ENCODE results near the gene ARGLU1. TPM values are rescaled to one million over a fixed set of nuclear protein-coding genes. Genes with fewer than 3 reads are reported as not detected.
A peak's percentile ranks its signal among the peaks of the same experiment; 100 is the strongest.

Gene ARGLU1
- total RNA-seq, 1 donor from 2014 or later, result 467 TPM

DNA sequence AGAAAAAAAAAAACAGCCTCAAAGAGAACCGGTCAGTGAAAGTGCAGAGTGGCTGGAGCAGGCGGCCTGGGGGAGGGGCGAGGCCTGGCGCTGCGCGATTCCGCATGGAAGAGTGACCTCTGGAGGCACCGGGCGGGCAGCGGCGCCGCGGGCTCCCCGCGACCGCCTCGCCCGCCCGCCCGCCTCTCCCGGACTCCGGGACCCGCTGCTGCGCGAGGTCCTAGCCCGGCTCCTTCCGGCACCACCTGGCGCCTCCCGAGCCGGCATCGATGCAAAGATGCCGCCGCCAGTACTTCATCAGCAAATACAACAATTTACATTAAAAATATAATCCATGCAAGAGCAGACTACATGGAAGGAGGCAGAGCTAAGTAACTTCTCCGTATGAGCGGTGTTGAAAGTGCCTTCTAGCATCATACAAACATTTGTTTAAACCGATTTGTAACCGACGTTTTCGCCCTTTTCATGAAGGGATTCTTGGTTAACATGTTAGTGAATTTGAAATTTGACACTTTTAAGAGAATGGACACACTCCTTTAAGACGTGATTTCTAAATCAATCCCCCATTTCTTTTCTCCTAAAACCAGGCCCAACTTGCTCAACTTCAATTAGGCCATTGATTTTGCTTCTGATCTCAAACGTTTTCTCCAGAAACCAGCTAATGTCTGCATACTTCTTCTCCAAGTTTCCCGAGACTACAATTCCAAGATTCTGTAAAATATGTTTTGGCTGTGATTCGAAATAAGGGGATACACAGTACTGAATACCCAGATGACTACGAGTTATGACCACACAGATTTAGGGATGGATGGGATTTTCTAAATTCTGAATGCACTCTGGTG lies 34.6 kb downstream of the ARGLU1 start:
- Mint-ChIP-seq H3K27ac (peak overlapping the region; percentile 98), H3K36me3 (peaks cover 12% of the 10 kb centered on the region), H3K9me3 (no peaks in the 10 kb centered on the region), H3K27me3 (ENCODE audit: insufficient read depth, low read depth) (peaks cover 8% of the 10 kb centered on the region), H3K4me3 (peak overlapping the region; percentile 99), H3K4me1 (peaks cover 37% of the 10 kb centered on the region)
- Histone ChIP-seq H3K4me2 (peak overlapping the region; percentile 78), H4K20me1 (ENCODE audit: low read depth) (peaks cover 76% of the 10 kb centered on the region), H3K36me3 (peaks cover 3% of the 10 kb centered on the region), H3F3A (ENCODE audit: low read depth) (peaks cover 67% of the 10 kb centered on the region), H3K79me2 (ENCODE audit: low read depth) (peaks cover 77% of the 10 kb centered on the region), H3K4me1 (peaks cover 35% of the 10 kb centered on the region), H3K27ac (no peak overlapping the region), H3K9ac (peak overlapping the region; percentile 79), H2AFZ (replicated peaks) (no peak overlapping the region), H3K4me3 (peak overlapping the region; percentile 71), H3K9me3 (ENCODE audit: low read depth) (no peaks in the 10 kb centered on the region), H3K27me3 (no peaks in the 10 kb centered on the region)
- TF ChIP-seq EZH2 (IDR thresholded peaks at IDR 0.05), result no peak
- TF ChIP-seq, protein P1, sequence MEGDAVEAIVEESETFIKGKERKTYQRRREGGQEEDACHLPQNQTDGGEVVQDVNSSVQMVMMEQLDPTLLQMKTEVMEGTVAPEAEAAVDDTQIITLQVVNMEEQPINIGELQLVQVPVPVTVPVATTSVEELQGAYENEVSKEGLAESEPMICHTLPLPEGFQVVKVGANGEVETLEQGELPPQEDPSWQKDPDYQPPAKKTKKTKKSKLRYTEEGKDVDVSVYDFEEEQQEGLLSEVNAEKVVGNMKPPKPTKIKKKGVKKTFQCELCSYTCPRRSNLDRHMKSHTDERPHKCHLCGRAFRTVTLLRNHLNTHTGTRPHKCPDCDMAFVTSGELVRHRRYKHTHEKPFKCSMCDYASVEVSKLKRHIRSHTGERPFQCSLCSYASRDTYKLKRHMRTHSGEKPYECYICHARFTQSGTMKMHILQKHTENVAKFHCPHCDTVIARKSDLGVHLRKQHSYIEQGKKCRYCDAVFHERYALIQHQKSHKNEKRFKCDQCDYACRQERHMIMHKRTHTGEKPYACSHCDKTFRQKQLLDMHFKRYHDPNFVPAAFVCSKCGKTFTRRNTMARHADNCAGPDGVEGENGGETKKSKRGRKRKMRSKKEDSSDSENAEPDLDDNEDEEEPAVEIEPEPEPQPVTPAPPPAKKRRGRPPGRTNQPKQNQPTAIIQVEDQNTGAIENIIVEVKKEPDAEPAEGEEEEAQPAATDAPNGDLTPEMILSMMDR (IDR thresholded peaks at IDR 0.05), result peak; percentile 64
- no peak for TF ChIP-seq EZH2phosphoT487 (IDR thresholded peaks at IDR 0.05)
- peak; percentile 93 for DNase-seq (ENCODE audit: low spot score)

DNA sequence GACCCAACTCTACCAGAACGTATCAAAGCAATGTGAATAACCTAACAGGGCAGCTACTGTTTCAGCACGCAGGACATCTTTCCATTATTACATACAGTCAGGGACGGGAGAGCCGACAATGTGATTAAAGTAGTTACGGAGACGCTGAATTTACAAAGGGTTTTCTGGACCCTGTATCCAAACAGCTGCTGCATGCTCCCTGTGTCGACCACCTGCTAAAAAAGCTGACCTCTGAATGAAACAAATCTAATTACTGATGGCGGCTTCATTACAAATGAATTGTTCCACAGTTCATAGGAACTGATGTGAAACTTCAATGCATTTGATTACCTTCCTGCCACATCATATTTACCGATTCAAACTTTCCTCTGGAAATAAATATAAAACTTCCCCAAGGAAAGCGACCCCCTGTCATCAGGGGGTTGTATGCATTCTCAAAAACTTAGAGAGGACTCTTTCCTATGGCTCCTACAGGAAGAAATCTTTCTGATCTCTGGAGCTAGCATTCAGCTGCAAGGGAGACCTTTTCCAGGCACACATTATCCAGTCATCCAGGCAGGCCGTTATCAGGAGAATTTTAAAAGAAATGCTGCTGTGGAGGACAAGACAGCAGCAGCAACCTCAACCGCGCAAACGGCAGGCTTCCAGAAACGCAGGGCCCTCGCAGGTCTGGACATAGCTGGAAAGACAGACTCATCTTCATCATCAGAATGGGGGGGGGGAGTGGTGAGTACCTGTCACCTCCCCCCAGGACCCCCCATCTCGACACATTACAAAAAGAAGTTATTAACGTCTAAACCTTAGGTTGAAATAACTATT lies 35.6 kb downstream of the ARGLU1 start:
- Mint-ChIP-seq H3K4me1 (peaks cover 47% of the 10 kb centered on the region), H3K4me3 (peak overlapping the region; percentile 99), H3K27me3 (ENCODE audit: insufficient read depth, low read depth) (peaks cover 8% of the 10 kb centered on the region), H3K27ac (peak overlapping the region; percentile 97), H3K9me3 (no peaks in the 10 kb centered on the region), H3K36me3 (peaks cover 12% of the 10 kb centered on the region)
- DNase-seq (ENCODE audit: low spot score), result peak; percentile 59
- Histone ChIP-seq H3K79me2 (ENCODE audit: low read depth) (peaks cover 87% of the 10 kb centered on the region), H3K4me3 (peak overlapping the region; percentile 71), H3K9me3 (ENCODE audit: low read depth) (no peaks in the 10 kb centered on the region), H3K4me1 (peaks cover 45% of the 10 kb centered on the region), H3F3A (ENCODE audit: low read depth) (peaks cover 59% of the 10 kb centered on the region), H2AFZ (replicated peaks) (no peak overlapping the region), H3K27me3 (no peaks in the 10 kb centered on the region), H3K9ac (peak overlapping the region; percentile 46), H3K36me3 (peaks cover 9% of the 10 kb centered on the region), H3K4me2 (peak overlapping the region; percentile 78), H3K27ac (peak overlapping the region; percentile 86), H4K20me1 (ENCODE audit: low read depth) (peaks cover 77% of the 10 kb centered on the region)
- TF ChIP-seq EZH2phosphoT487 (IDR thresholded peaks at IDR 0.05) (no peak), EZH2 (IDR thresholded peaks at IDR 0.05) (no peak)
- TF ChIP-seq, protein P1 (IDR thresholded peaks at IDR 0.05), result no peak

DNA sequence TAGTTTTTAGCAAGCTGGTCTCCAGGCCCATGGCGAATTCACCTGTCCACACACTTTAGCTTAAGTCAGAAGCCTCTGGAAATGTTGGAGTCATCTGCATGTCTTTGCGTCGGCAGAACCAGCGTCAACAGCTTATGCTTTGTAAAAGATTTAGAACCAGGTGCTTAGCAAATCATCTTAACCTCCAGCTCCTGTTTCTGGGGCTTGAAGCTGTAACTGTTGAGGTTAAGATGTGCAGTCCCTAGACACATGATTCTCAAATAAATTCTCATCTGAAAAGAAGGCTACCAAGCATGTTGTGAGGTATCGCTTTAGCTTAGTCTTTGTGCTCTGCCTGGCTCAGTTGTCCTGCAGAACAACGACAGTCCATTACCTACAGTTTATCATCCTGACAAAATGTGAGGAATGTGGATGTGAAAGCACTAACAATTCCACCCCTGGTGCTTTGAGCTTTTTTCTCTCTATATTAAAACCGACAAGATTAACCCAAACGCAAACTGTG lies 36.9 kb downstream of the ARGLU1 start:
- Histone ChIP-seq H3K79me2 (ENCODE audit: low read depth) (peaks cover 97% of the 10 kb centered on the region), H3K4me2 (peak overlapping the region; percentile 78), H3K9ac (no peak overlapping the region), H3K36me3 (peaks cover 9% of the 10 kb centered on the region), H3K27me3 (no peaks in the 10 kb centered on the region), H3K9me3 (ENCODE audit: low read depth) (no peaks in the 10 kb centered on the region), H3K4me1 (peaks cover 57% of the 10 kb centered on the region), H2AFZ (replicated peaks) (no peak overlapping the region), H3F3A (ENCODE audit: low read depth) (peaks cover 49% of the 10 kb centered on the region), H3K4me3 (peak overlapping the region; percentile 71), H3K27ac (peak overlapping the region; percentile 86), H4K20me1 (ENCODE audit: low read depth) (peaks cover 89% of the 10 kb centered on the region)
- Mint-ChIP-seq H3K27ac (peak overlapping the region; percentile 97), H3K9me3 (no peaks in the 10 kb centered on the region), H3K27me3 (ENCODE audit: insufficient read depth, low read depth) (peaks cover 4% of the 10 kb centered on the region), H3K4me1 (peaks cover 53% of the 10 kb centered on the region), H3K36me3 (peaks cover 21% of the 10 kb centered on the region), H3K4me3 (peak overlapping the region; percentile 99)
- DNase-seq (ENCODE audit: low spot score), result peak; percentile 55
- TF ChIP-seq EZH2phosphoT487 (IDR thresholded peaks at IDR 0.05) (peak; percentile 42), EZH2 (IDR thresholded peaks at IDR 0.05) (no peak)

Data from neural progenitor cell (in vitro differentiated cells).